Activated CD8-positive, alpha-beta T cell treated with anti-CD3 and anti-CD28 coated beads for 36 hours (primary cell): ENCODE measurements around the gene OPN3. TPM values are rescaled to one million over a fixed set of nuclear protein-coding genes. Genes with fewer than 3 reads are reported as not detected.
A peak's percentile ranks its signal among the peaks of the same experiment; 100 is the strongest.

Experiments used
- ATAC-seq: fragments of 200-7000 bp; cut with Tn5 transposase; one replicate; pipeline ENCODE4 v1.10.0; 2021; ENCODE audit warnings: mild to moderate bottlenecking, moderate library complexity
- CTCF ChIA-PET: fragments of 350-600 bp; sonication (Branson Sonifier 250); formaldehyde crosslinking; loops from one replicate; lab custom pipeline; 2021; ENCODE audit warnings: antibody characterized with exemption; lab: Charles Lee
- POLR2A ChIA-PET: fragments of 350-600 bp; sonication (Branson Sonifier 250); formaldehyde crosslinking; loops from one replicate; lab custom pipeline; 2021; ENCODE audit warnings: antibody characterized with exemption; lab: Charles Lee
- DNase-seq: peaks from one replicate; pipeline ENCODE4 v3.0.0-alpha.2; 2020
- H3K27ac Mint-ChIP-seq: one replicate; pipeline ENCODE4 v1.8.0; 2021; ENCODE audit warnings: mild to moderate bottlenecking, mixed read lengths
- H3K27me3 Mint-ChIP-seq: one replicate; pipeline ENCODE4 v1.8.0; 2021; ENCODE audit warnings: mixed read lengths
- H3K36me3 Mint-ChIP-seq: one replicate; pipeline ENCODE4 v1.8.0; 2021; ENCODE audit warnings: low read depth, mixed read lengths
- H3K4me1 Mint-ChIP-seq: one replicate; pipeline ENCODE4 v1.8.0; 2021; ENCODE audit warnings: low read depth, mixed read lengths
- H3K4me3 Mint-ChIP-seq: one replicate; pipeline ENCODE4 v1.8.0; 2021; ENCODE audit warnings: mild to moderate bottlenecking, moderate library complexity, mixed read lengths
- H3K9me3 Mint-ChIP-seq: one replicate; pipeline ENCODE4 v1.8.0; 2021; ENCODE audit warnings: mixed read lengths
- CTCF ChIP-seq: fragments of 200-600 bp; IDR thresholded peaks from one replicate; pipeline ENCODE4 v1.8.0; 2022; ENCODE audit warnings: antibody characterized with exemption, mild to moderate bottlenecking
- intact Hi-C: fragments of 100-400 bp; cut with micrococcal nuclease; formaldehyde crosslinking; loops from one replicate; pipeline ENCODE4 v1.10.0; 2022
- total RNA-seq, 2 experiments: library from RNA; stranded (reverse); gene quantifications; one replicate each; pipeline ENCODE4 v1.2.3, GENCODE V29; 2021

Gene OPN3
- total RNA-seq, 2 experiments from 2014 or later = 9.9 to 11.8 TPM

- peaks cover 14% of the 10 kb centered on the region for H3K36me3 Mint-ChIP-seq
- no peak for DNase-seq
- no peaks in the 10 kb centered on the region for H3K9me3 Mint-ChIP-seq
- no peak overlapping the region for H3K4me3 Mint-ChIP-seq
- intact Hi-C loops = no loop called here
- POLR2A ChIA-PET = no interaction called here
- peaks cover 2% of the 10 kb centered on the region for H3K4me1 Mint-ChIP-seq
- ATAC-seq = no peak
- no peak overlapping the region for H3K27ac Mint-ChIP-seq
- H3K27me3 Mint-ChIP-seq = no peaks in the 10 kb centered on the region
- TF ChIP-seq CTCF = no peak
- CTCF ChIA-PET = interaction anchor here (1.5 to 1.7 kb wide), 2 partner anchors 12 to 400 kb away, joined by 4 to 5 read pairs; partner anchors contain the start of gene MAP1LC3C
These were observed 41.9 kb downstream of the OPN3 start for GRCh38 chr1:241598249-241598648.

- no peaks in the 10 kb centered on the region for H3K9me3 Mint-ChIP-seq
- ChIA-PET CTCF (interaction anchor here (3.4 kb wide), 1 partner anchor 15 kb away, joined by 14 read pairs; no protein-coding TSS in a partner anchor), POLR2A (interaction anchor here (0.8 kb wide), 1 partner anchor 15 kb away, joined by 3 read pairs; no protein-coding TSS in a partner anchor)
- no peaks in the 10 kb centered on the region for H3K27me3 Mint-ChIP-seq
- H3K36me3 Mint-ChIP-seq = peaks cover 8% of the 10 kb centered on the region
- ATAC-seq (no peak), DNase-seq (no peak)
- TF ChIP-seq CTCF = no peak
- peaks cover 16% of the 10 kb centered on the region for H3K4me1 Mint-ChIP-seq
- H3K27ac Mint-ChIP-seq = no peak overlapping the region
- H3K4me3 Mint-ChIP-seq = no peak overlapping the region
- intact Hi-C loops = no loop called here
These were observed 43.5 kb downstream of the OPN3 start for GRCh38 chr1:241596633-241597032.

- POLR2A ChIA-PET = interaction anchor here (0.6 to 1.1 kb wide), 2 partner anchors 13 to 189 kb away, joined by 3 read pairs; no protein-coding TSS in a partner anchor
These were observed 47.0 kb downstream of the OPN3 start for GRCh38 chr1:241593186-241593585.

GRCh38 chr1:241592273-241592958, 47.8 kb downstream of the OPN3 start:
- Mint-ChIP-seq H3K4me3 (no peak overlapping the region), H3K36me3 (peaks cover 8% of the 10 kb centered on the region), H3K9me3 (no peaks in the 10 kb centered on the region), H3K27ac (peak overlapping the region; percentile 63), H3K27me3 (no peaks in the 10 kb centered on the region), H3K4me1 (peaks cover 18% of the 10 kb centered on the region)
- peak; percentile 96 for ATAC-seq
- intact Hi-C loops = loop anchor here (5.0 kb wide), 1 partner anchor 60 kb away; the partner anchor contains the start of gene KMO
- DNase-seq = no peak
- POLR2A ChIA-PET = interaction anchor here (1.3 to 1.5 kb wide), 3 partner anchors 21 to 48 kb away, joined by 3 to 6 read pairs (median 4); partner anchors contain the start of genes CHML and OPN3
- TF ChIP-seq CTCF = no peak
- CTCF ChIA-PET = interaction anchor here (1.3 kb wide), 1 partner anchor 19 kb away, joined by 3 read pairs; no protein-coding TSS in a partner anchor

More at GRCh38 chr1:241593186-241593585, 47.0 kb downstream of the OPN3 start:
- ATAC-seq (no peak), DNase-seq (no peak)
- Mint-ChIP-seq H3K27ac (no peak overlapping the region), H3K4me1 (peaks cover 18% of the 10 kb centered on the region), H3K36me3 (peaks cover 8% of the 10 kb centered on the region), H3K27me3 (no peaks in the 10 kb centered on the region), H3K9me3 (no peaks in the 10 kb centered on the region), H3K4me3 (no peak overlapping the region)
- intact Hi-C loops = loop anchor here (5.0 kb wide), 1 partner anchor 61 kb away; the partner anchor contains the start of gene KMO
- CTCF ChIA-PET = interaction anchor here (3.4 kb wide), 1 partner anchor 18 kb away, joined by 14 read pairs; no protein-coding TSS in a partner anchor
- no peak for TF ChIP-seq CTCF
